ENCODE measurements around the gene PURA. TPM values are rescaled to one million over a fixed set of nuclear protein-coding genes. Genes with fewer than 3 reads are reported as not detected.

PURA gene
- 3.4 and 4.5 TPM in 2 replicates for polyA plus RNA-seq (2011; rRNA removed)
- polyA plus RNA-seq (2012; cell fraction: cytosol; rRNA removed) = 1.9 and 2.1 TPM in 2 replicates
- polyA plus RNA-seq (2012; cell fraction: nucleus; rRNA removed) = 1.3 and 1.7 TPM in 2 replicates
- polyA plus RNA-seq (2017; fragmentation: RNase III; extraction: RNeasy Plus Mini Kit Qiagen cat#74134 plus additional on column Dnase treatment) = 9.1 to 12.7 TPM (median 11.9 TPM) in 3 replicates
- polyA minus RNA-seq (2011; rRNA and poly(A)+ RNA removed) = 3.8 and 4.2 TPM in 2 replicates

DNA sequence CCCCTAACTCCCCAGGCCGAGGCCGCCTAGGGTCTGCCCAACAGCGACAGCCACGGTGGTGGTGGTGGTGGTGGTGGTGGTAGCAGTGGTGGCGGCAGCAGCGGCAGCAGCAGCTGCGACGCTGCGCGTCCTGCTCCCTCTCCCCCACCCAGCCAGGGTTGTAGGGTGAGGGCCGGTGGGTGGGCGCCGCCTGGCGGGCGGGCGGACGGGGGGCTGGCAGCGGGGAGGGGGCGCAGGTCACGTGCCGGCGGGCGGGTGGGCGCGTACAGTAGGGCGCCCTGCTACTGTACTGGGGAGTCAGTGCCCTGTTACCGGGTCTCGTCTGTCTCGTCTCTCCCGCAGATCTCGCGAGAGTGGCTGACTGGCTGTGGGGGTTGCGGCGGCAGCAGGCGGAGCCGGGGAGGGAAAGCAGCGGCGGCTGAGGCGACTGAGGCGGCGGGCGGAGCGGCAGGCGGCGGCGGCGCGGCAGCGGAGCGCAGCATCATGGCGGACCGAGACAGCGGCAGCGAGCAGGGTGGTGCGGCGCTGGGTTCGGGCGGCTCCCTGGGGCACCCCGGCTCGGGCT, at the start of gene PURA:
PURA (plus strand) TSS at position 411 of the 565 bp plus-strand sequence; CDS start at position 484, 73 bp downstream.
- CTCF ChIA-PET = interaction anchor here (0.7 to 12.5 kb wide), 5 partner anchors 16 to 200 kb away, joined by 3 to 125 read pairs (median 3); no protein-coding TSS in a partner anchor
- POLR2A ChIA-PET = interaction anchor here (1.0 to 1.2 kb wide), 2 partner anchors 32 to 71 kb away, joined by 4 to 5 read pairs; partner anchors contain the start of gene NRG2
- Histone ChIP-seq H3K9me3 (no peaks in the 10 kb centered on the region), H3K27ac (peak within 1 kb of the TSS; percentile 92 to 96), H3K4me1 (peaks cover 48% of the 10 kb centered on the region), H3K4me3 (peak within 1 kb of the TSS; percentile 68), H3K4me2 (peak within 1 kb of the TSS; percentile 95)
- no peak for FAIRE-seq
- DNase-seq (ENCODE audit: low read depth in 1 of 2, low spot score in 1 of 2) = peak; percentile 92 to 94
- ATAC-seq = peak; percentile 91 to 93
- WGBS (ENCODE audit: missing lambda C conversion rate) = 3% methylated on average over 7 of the region's 60 CpGs
- TF ChIP-seq FOXS1 (CRISPR knock-in tag; IDR thresholded peaks at IDR 0.05) = no peak
- no peak for TF ChIP-seq NFE2L2 (conservative IDR thresholded peaks at IDR 0.05; ENCODE audit: low read length)
- peak; percentile 96 for TF ChIP-seq REST (IDR thresholded peaks at IDR 0.05)
- TF ChIP-seq, protein P1, sequence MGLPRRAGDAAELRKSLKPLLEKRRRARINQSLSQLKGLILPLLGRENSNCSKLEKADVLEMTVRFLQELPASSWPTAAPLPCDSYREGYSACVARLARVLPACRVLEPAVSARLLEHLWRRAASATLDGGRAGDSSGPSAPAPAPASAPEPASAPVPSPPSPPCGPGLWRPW (IDR thresholded peaks at IDR 0.05) = no peak
- no peak for TF ChIP-seq EHF (CRISPR knock-in tag; IDR thresholded peaks at IDR 0.05)
- peak; percentile 27; the same call in 1 of the 2 replicates for TF ChIP-seq PHF8 (IDR thresholded peaks at IDR 0.05; ENCODE audit: borderline replicate concordance, low read depth)
- TF ChIP-seq POLR2A (IDR thresholded peaks at IDR 0.05; ENCODE audit: low read length) = peak; percentile 85
- TF ChIP-seq, protein P2, sequence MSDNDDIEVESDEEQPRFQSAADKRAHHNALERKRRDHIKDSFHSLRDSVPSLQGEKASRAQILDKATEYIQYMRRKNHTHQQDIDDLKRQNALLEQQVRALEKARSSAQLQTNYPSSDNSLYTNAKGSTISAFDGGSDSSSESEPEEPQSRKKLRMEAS (IDR thresholded peaks at IDR 0.05) = peak; percentile 56; the same call in 1 of the 2 replicates
- 0 out of 5 replicates have a peak, but pooled peaks of 1 of the 2 experiments have one; percentile 19 for TF ChIP-seq RAD21 (conservative IDR thresholded peaks at IDR 0.05 in 1 of 2, IDR thresholded peaks at IDR 0.05 in 1 of 2)
- peak; percentile 27; the same call in 1 of the 2 replicates for TF ChIP-seq GATA3 (IDR thresholded peaks at IDR 0.05; ENCODE audit: borderline replicate concordance)
- no peak for TF ChIP-seq USF2 (IDR thresholded peaks at IDR 0.05)
- no peak for TF ChIP-seq EHMT2 (IDR thresholded peaks at IDR 0.05; ENCODE audit: low read depth)
- TF ChIP-seq HOXB5 (CRISPR knock-in tag; IDR thresholded peaks at IDR 0.05) = no peak
- no peak for TF ChIP-seq FOSB (CRISPR knock-in tag; IDR thresholded peaks at IDR 0.05)
- no peak for TF ChIP-seq ZC3H11A (IDR thresholded peaks at IDR 0.05)
- TF ChIP-seq POLR2AphosphoS2 (conservative IDR thresholded peaks at IDR 0.05; ENCODE audit: low read length) = no peak
- TF ChIP-seq BCL3 (IDR thresholded peaks at IDR 0.05) = peak; percentile 71; the same call in 2 of the 3 replicates
- TF ChIP-seq ESRRA (IDR thresholded peaks at IDR 0.05; ENCODE audit: borderline replicate concordance, low read length) = no peak
- TF ChIP-seq CTCF (IDR thresholded peaks at IDR 0.05) = peak; percentile 24; the same call in 2 of the 3 replicates
- TF ChIP-seq KDM5A (IDR thresholded peaks at IDR 0.05) = no peak
- no peak for TF ChIP-seq EP300 (IDR thresholded peaks at IDR 0.05)
- no peak for TF ChIP-seq TP53 (CRISPR knock-in tag; IDR thresholded peaks at IDR 0.05)
- no peak for TF ChIP-seq ATOH8 (CRISPR knock-in tag; IDR thresholded peaks at IDR 0.05; ENCODE audit: low read depth)
- no peak for TF ChIP-seq RARB (CRISPR knock-in tag; IDR thresholded peaks at IDR 0.05)
- TF ChIP-seq ZFP36 (IDR thresholded peaks at IDR 0.05; ENCODE audit: borderline replicate concordance, partially characterized antibody) = no peak
- TF ChIP-seq ZSCAN20 (CRISPR knock-in tag; IDR thresholded peaks at IDR 0.05) = no peak
- TF ChIP-seq, protein P3, sequence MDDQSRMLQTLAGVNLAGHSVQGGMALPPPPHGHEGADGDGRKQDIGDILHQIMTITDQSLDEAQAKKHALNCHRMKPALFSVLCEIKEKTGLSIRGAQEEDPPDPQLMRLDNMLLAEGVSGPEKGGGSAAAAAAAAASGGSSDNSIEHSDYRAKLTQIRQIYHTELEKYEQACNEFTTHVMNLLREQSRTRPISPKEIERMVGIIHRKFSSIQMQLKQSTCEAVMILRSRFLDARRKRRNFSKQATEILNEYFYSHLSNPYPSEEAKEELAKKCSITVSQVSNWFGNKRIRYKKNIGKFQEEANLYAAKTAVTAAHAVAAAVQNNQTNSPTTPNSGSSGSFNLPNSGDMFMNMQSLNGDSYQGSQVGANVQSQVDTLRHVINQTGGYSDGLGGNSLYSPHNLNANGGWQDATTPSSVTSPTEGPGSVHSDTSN (IDR thresholded peaks at IDR 0.05) = no peak
- TF ChIP-seq CHD2 (IDR thresholded peaks at IDR 0.05; ENCODE audit: low read length, partially characterized antibody) = peak; percentile 97
- TF ChIP-seq SMC3 (IDR thresholded peaks at IDR 0.05) = no peak
